Measurements from ENCODE around the gene AHDC1. TPM values are rescaled to one million over a fixed set of nuclear protein-coding genes. Genes with fewer than 3 reads are reported as not detected.

Gene AHDC1
- total RNA-seq, 1 donor from 2014 or later = 7.0 TPM

GRCh38 chr1:27602462-27603308 lies 1.3 kb downstream of the AHDC1 start:
- DNase-seq (ENCODE audit: low spot score) = peak; percentile 77
- peaks cover 60% of the 10 kb centered on the region for H3F3A ChIP-seq (ENCODE audit: low read depth)
- Mint-ChIP-seq H3K27me3 (ENCODE audit: insufficient read depth, low read depth) (peaks cover 9% of the 10 kb centered on the region), H3K4me1 (peaks cover 35% of the 10 kb centered on the region), H3K36me3 (no peaks in the 10 kb centered on the region), H3K9me3 (no peaks in the 10 kb centered on the region), H3K27ac (peak overlapping the region; percentile 94), H3K4me3 (peak overlapping the region; percentile 95)
- H3K27ac ChIP-seq = peak overlapping the region; percentile 43
- H3K27me3 ChIP-seq = no peaks in the 10 kb centered on the region
- H3K4me2 ChIP-seq = peak overlapping the region; percentile 98
- H4K20me1 ChIP-seq (ENCODE audit: low read depth) = peaks cover 55% of the 10 kb centered on the region
- peaks cover 63% of the 10 kb centered on the region for H3K79me2 ChIP-seq (ENCODE audit: low read depth)
- no peaks in the 10 kb centered on the region for H3K36me3 ChIP-seq
- no peak overlapping the region for H2AFZ ChIP-seq (replicated peaks)
- peaks cover 73% of the 10 kb centered on the region for H3K4me1 ChIP-seq
- TF ChIP-seq, protein P1, sequence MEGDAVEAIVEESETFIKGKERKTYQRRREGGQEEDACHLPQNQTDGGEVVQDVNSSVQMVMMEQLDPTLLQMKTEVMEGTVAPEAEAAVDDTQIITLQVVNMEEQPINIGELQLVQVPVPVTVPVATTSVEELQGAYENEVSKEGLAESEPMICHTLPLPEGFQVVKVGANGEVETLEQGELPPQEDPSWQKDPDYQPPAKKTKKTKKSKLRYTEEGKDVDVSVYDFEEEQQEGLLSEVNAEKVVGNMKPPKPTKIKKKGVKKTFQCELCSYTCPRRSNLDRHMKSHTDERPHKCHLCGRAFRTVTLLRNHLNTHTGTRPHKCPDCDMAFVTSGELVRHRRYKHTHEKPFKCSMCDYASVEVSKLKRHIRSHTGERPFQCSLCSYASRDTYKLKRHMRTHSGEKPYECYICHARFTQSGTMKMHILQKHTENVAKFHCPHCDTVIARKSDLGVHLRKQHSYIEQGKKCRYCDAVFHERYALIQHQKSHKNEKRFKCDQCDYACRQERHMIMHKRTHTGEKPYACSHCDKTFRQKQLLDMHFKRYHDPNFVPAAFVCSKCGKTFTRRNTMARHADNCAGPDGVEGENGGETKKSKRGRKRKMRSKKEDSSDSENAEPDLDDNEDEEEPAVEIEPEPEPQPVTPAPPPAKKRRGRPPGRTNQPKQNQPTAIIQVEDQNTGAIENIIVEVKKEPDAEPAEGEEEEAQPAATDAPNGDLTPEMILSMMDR (IDR thresholded peaks at IDR 0.05) = no peak
- TF ChIP-seq EZH2phosphoT487 (IDR thresholded peaks at IDR 0.05) (no peak), EZH2 (IDR thresholded peaks at IDR 0.05) (no peak)
- H3K9me3 ChIP-seq (ENCODE audit: low read depth) = no peaks in the 10 kb centered on the region
- peak overlapping the region; percentile 99 for H3K4me3 ChIP-seq
- peak overlapping the region; percentile 75 for H3K9ac ChIP-seq

GRCh38 chr1:27601771-27602461 lies 2.0 kb downstream of the AHDC1 start:
- Histone ChIP-seq H3K4me1 (peaks cover 74% of the 10 kb centered on the region), H3K9me3 (ENCODE audit: low read depth) (no peaks in the 10 kb centered on the region), H3K27me3 (no peaks in the 10 kb centered on the region), H2AFZ (replicated peaks) (no peak overlapping the region), H3K79me2 (ENCODE audit: low read depth) (peaks cover 70% of the 10 kb centered on the region), H4K20me1 (ENCODE audit: low read depth) (peaks cover 62% of the 10 kb centered on the region), H3K4me3 (peak overlapping the region; percentile 99), H3F3A (ENCODE audit: low read depth) (peaks cover 52% of the 10 kb centered on the region), H3K36me3 (no peaks in the 10 kb centered on the region), H3K9ac (peak overlapping the region; percentile 42), H3K27ac (peak overlapping the region; percentile 43), H3K4me2 (peak overlapping the region; percentile 98)
- Mint-ChIP-seq H3K9me3 (no peaks in the 10 kb centered on the region), H3K36me3 (no peaks in the 10 kb centered on the region), H3K4me3 (peak overlapping the region; percentile 95), H3K27ac (peak overlapping the region; percentile 94), H3K27me3 (ENCODE audit: insufficient read depth, low read depth) (peaks cover 6% of the 10 kb centered on the region), H3K4me1 (peaks cover 27% of the 10 kb centered on the region)
- DNase-seq (ENCODE audit: low spot score) = peak; percentile 47
- no peak for TF ChIP-seq EZH2 (IDR thresholded peaks at IDR 0.05)
- TF ChIP-seq, protein P1 (IDR thresholded peaks at IDR 0.05) = no peak
- no peak for TF ChIP-seq EZH2phosphoT487 (IDR thresholded peaks at IDR 0.05)

GRCh38 chr1:27601321-27601770 lies 2.6 kb downstream of the AHDC1 start:
- DNase-seq (ENCODE audit: low spot score) = no peak
- Mint-ChIP-seq H3K36me3 (no peaks in the 10 kb centered on the region), H3K27me3 (ENCODE audit: insufficient read depth, low read depth) (peaks cover 6% of the 10 kb centered on the region), H3K9me3 (no peaks in the 10 kb centered on the region), H3K27ac (no peak overlapping the region), H3K4me1 (peaks cover 21% of the 10 kb centered on the region), H3K4me3 (peak overlapping the region; percentile 85)
- TF ChIP-seq EZH2 (IDR thresholded peaks at IDR 0.05) (no peak), EZH2phosphoT487 (IDR thresholded peaks at IDR 0.05) (no peak)
- Histone ChIP-seq H3K27me3 (no peaks in the 10 kb centered on the region), H3K79me2 (ENCODE audit: low read depth) (peaks cover 76% of the 10 kb centered on the region), H3K27ac (no peak overlapping the region), H2AFZ (replicated peaks) (no peak overlapping the region), H3K4me3 (peak overlapping the region; percentile 99), H3K36me3 (no peaks in the 10 kb centered on the region), H3K9ac (no peak overlapping the region), H3K9me3 (ENCODE audit: low read depth) (no peaks in the 10 kb centered on the region), H4K20me1 (ENCODE audit: low read depth) (peaks cover 68% of the 10 kb centered on the region), H3K4me2 (peak overlapping the region; percentile 98), H3F3A (ENCODE audit: low read depth) (peaks cover 46% of the 10 kb centered on the region), H3K4me1 (peaks cover 74% of the 10 kb centered on the region)

Measured in neural progenitor cell (in vitro differentiated cells).